A549 (cell line): ENCODE data around the gene GPR35. TPM values are rescaled to one million over a fixed set of nuclear protein-coding genes. Genes with fewer than 3 reads are reported as not detected.

Source experiments
- ATAC-seq, 2 experiments: fragments of 200-7000 bp in 1 of 2; fragments of >200 bp in 1 of 2; cut with Nextera tagmentation in 1 of 2; cut with Tn5 transposase in 1 of 2; 3 replicates each; pipeline versions ENCODE4 v1.8.0 to v1.9.1; 2018 to 2020; ENCODE audit warnings: mild to moderate bottlenecking in 1 of 2, moderate library complexity in 1 of 2
- CTCF ChIA-PET: fragments of 300-600 bp; sonication (Branson Sonifier 250); formaldehyde crosslinking; extraction: SDS; loops from one replicate; lab custom pipeline; 2021; ENCODE audit warnings: antibody characterized with exemption, inconsistent platforms; lab: Yijun Ruan, JAX
- POLR2A ChIA-PET: fragments of 350-600 bp; formaldehyde crosslinking; extraction: SDS; loops from one replicate; lab custom pipeline; 2021; ENCODE audit warnings: antibody characterized with exemption, inconsistent platforms; lab: Yijun Ruan, JAX
- DNase-seq, 2 experiments: peaks; one replicate each; pipeline versions ENCODE4 v3.0.0 to v3.0.0-alpha.2; 2011 to 2016; ENCODE audit warnings: low read depth in 1 of 2, low spot score in 1 of 2
- FAIRE-seq: peaks from 2 replicates; lab custom pipeline; 2011; peaks lifted over from hg19 to GRCh38; lab: Jason Lieb, UNC
- H3K27ac ChIP-seq, 2 experiments: fragments of >200 bp; sonication (Bioruptor Twin); formaldehyde crosslinking; 3 replicates each; pipeline ENCODE4 v1.5.1; 2016 to 2017
- H3K4me1 ChIP-seq: fragments of >200 bp; sonication (Bioruptor Twin); formaldehyde crosslinking; 3 replicates; pipeline ENCODE4 v1.6.1; 2016
- H3K4me2 ChIP-seq: fragments of >200 bp; sonication (Bioruptor Twin); formaldehyde crosslinking; 3 replicates; pipeline ENCODE4 v1.6.1; 2016
- H3K4me3 ChIP-seq: fragments of >200 bp; sonication (Bioruptor Twin); formaldehyde crosslinking; 3 replicates; pipeline ENCODE4 v1.5.1; 2016
- H3K9me3 ChIP-seq: fragments of >200 bp; sonication (Bioruptor Twin); formaldehyde crosslinking; 3 replicates; pipeline ENCODE4 v1.6.1; 2016
- CBX8 ChIP-seq: fragments of 200-600 bp; sonication (generic); IDR thresholded peaks from 2 replicates; pipeline ENCODE4 v1.6.1; 2016
- CHD4 ChIP-seq: fragments of 200-600 bp; sonication (generic); IDR thresholded peaks from 2 replicates; pipeline ENCODE4 v1.6.1; 2016; ENCODE audit warnings: antibody characterized with exemption, mild to moderate bottlenecking, borderline replicate concordance
- FOSB ChIP-seq: fragments of 250-450 bp; sonication (Bioruptor Pico); IDR thresholded peaks from 2 replicates; pipeline ENCODE4 v1.5.0; 2020; ENCODE audit warnings: mild to moderate bottlenecking, moderate library complexity
- FOSL2 ChIP-seq, 2 experiments: fragments of 450-650 bp in 1 of 2; fragments of >200 bp in 1 of 2; sonication (Bioruptor Twin) in 1 of 2; formaldehyde crosslinking; IDR thresholded peaks; 2 replicates each; pipeline versions ENCODE4 v1.5.0 to v1.6.1; 2016 to 2020; ENCODE audit warnings: mild to moderate bottlenecking in 1 of 2, moderate library complexity in 1 of 2
- GATA3 ChIP-seq: IDR thresholded peaks from 2 replicates; pipeline ENCODE4 v1.6.1; 2012; ENCODE audit warnings: borderline replicate concordance
- JUNB ChIP-seq: fragments of >200 bp; sonication (Bioruptor Twin); formaldehyde crosslinking; IDR thresholded peaks from 2 replicates; pipeline ENCODE4 v1.6.1; 2016
- KDM5A ChIP-seq: fragments of 200-600 bp; sonication (generic); IDR thresholded peaks from 2 replicates; pipeline ENCODE4 v1.6.1; 2016; ENCODE audit warnings: antibody characterized with exemption, mild to moderate bottlenecking
- MAFK ChIP-seq: fragments of 450-650 bp; IDR thresholded peaks from 2 replicates; pipeline ENCODE4 v1.6.1; 2014; ENCODE audit not compliant: partially characterized antibody
- NFE2L2 ChIP-seq: fragments of 150-350 bp; conservative IDR thresholded peaks from 2 replicates; pipeline ENCODE4 v1.6.1; 2014; ENCODE audit warnings: low read length
- PHF8 ChIP-seq: fragments of 200-600 bp; sonication (generic); IDR thresholded peaks from 2 replicates; pipeline ENCODE4 v1.6.1; 2016; ENCODE audit warnings: low read depth, mild to moderate bottlenecking, antibody characterized with exemption, moderate library complexity, borderline replicate concordance
- POLR2A ChIP-seq: IDR thresholded peaks from 2 replicates; pipeline ENCODE4 v1.6.1; 2012; ENCODE audit warnings: mild to moderate bottlenecking, low read length
- RAD21 ChIP-seq, 2 experiments: fragments of >200 bp in 1 of 2; sonication (Bioruptor Twin) in 1 of 2; formaldehyde crosslinking in 1 of 2; IDR thresholded peaks in 1 of 2; conservative IDR thresholded peaks in 1 of 2; 2 replicates in 1 of 2; 3 replicates in 1 of 2; pipeline ENCODE4 v1.6.1; 2012 to 2018; ENCODE audit warnings: inconsistent platforms in 1 of 2
- RNF2 ChIP-seq: fragments of 200-600 bp; sonication (generic); IDR thresholded peaks from 2 replicates; pipeline ENCODE4 v1.6.1; 2016; ENCODE audit warnings: low read depth, mild to moderate bottlenecking, antibody characterized with exemption, moderate library complexity, borderline replicate concordance
- SMC3 ChIP-seq: fragments of >200 bp; sonication (Bioruptor Twin); formaldehyde crosslinking; IDR thresholded peaks from 3 replicates; pipeline ENCODE4 v1.6.1; 2018; ENCODE audit warnings: inconsistent platforms
- ZFP36 ChIP-seq: fragments of 450-650 bp; IDR thresholded peaks from 2 replicates; pipeline ENCODE4 v1.6.1; 2014; ENCODE audit warnings: borderline replicate concordance; ENCODE audit not compliant: partially characterized antibody
- WGBS: methylation state at CpG from one replicate; pipeline ENCODE4 v1.1.6; 2017; ENCODE audit errors: missing lambda C conversion rate; 5-methylcytosine and 5-hydroxymethylcytosine counted together
- polyA plus RNA-seq, 4 experiments: library from polyadenylated mRNA; depleted of rRNA in 3 of 4; stranded (reverse); fragments of >200 nt; fragmentation: RNase III in 1 of 4; extraction: RNeasy Plus Mini Kit Qiagen cat#74134 plus additional on column Dnase treatment in 1 of 4; gene quantifications; 2 replicates in 3 of 4; 3 replicates in 1 of 4; pipeline ENCODE4 v1.2.3, GENCODE V29; 2011 to 2017
- TF ChIP-seq, protein P1 (sequence below): fragments of 250-450 bp; sonication (Bioruptor Pico); IDR thresholded peaks from 2 replicates; pipeline ENCODE4 v1.5.0; 2020; ENCODE audit warnings: low read depth, mild to moderate bottlenecking, moderate library complexity
- TF ChIP-seq, protein P2 (sequence below): IDR thresholded peaks from 2 replicates; pipeline ENCODE4 v1.6.1; 2012; ENCODE audit warnings: low read depth, borderline replicate concordance
- TF ChIP-seq, protein P3 (sequence below): fragments of 150-350 bp; IDR thresholded peaks from 2 replicates; pipeline ENCODE4 v1.6.1; 2014; ENCODE audit warnings: low read depth, mild to moderate bottlenecking, low read length
- TF ChIP-seq, protein P4 (sequence below): fragments of >200 bp; sonication (Bioruptor Twin); formaldehyde crosslinking; IDR thresholded peaks from 3 replicates; pipeline ENCODE4 v1.6.1; 2016
- TF ChIP-seq, protein P5 (sequence below): fragments of 450-650 bp; IDR thresholded peaks from 2 replicates; pipeline ENCODE4 v1.6.1; 2014; ENCODE audit warnings: antibody characterized with exemption
- TF ChIP-seq, protein P6 (sequence below): fragments of 200-600 bp; sonication (generic); IDR thresholded peaks from 2 replicates; pipeline ENCODE4 v1.6.1; 2016; ENCODE audit warnings: antibody characterized with exemption, mild to moderate bottlenecking, moderate library complexity
- TF ChIP-seq, protein P7 (sequence below): IDR thresholded peaks from 2 replicates; pipeline ENCODE4 v1.6.1; 2012

GPR35 gene
- polyA plus RNA-seq, 2 of the 4 experiments (the other 2 are of a cell fraction): 0.65 to 0.90 TPM

DNA sequence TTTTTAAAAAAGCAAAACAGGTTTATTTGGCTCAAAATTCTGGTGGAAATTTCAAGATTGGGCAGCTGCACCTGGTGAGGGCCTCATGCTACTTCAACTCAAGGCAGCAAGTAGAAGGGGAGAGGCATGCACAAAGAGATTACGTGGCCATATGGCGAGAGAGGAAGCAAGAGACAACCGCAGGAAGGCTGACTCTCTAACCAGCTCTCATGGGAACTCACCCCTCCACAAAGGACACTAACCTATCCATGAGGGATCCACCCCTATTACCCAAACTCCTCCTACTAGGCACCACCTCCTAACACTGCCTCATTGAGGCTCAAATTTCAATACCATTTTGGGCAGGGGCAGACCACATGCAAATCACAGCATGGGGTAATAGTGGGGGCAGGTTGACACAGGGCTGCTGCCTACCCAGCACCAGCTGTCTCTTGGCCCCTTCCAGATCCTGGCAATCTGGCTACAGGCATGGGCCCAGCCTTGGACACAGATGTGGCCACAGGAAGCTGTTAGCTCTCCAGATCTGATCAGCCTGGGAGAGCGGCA is 40.7 kb upstream of the GPR35 start (continued):
- TF ChIP-seq, protein P1, sequence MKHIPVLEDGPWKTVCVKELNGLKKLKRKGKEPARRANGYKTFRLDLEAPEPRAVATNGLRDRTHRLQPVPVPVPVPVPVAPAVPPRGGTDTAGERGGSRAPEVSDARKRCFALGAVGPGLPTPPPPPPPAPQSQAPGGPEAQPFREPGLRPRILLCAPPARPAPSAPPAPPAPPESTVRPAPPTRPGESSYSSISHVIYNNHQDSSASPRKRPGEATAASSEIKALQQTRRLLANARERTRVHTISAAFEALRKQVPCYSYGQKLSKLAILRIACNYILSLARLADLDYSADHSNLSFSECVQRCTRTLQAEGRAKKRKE: no peak
- TF ChIP-seq ZFP36: no peak

DNA sequence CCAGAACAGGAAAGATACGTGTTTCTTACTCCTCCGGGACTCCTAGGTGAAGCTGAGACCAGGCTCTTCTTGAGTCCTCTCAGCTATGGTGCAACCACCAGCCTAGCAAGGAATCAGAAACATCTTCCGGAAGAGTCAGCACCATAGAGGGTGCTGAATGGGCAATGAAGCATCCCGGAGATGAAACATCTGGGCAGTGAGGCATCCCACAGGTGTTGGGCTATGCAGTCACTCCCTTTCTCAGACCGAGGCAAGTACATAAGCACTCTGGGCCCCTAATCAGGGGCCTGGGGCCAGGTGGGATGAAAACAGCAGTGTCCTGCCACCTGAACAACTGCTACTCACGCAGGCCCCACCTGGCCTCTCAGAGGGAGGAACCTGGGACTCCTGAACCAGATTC is 40.2 kb upstream of the GPR35 start:
- Histone ChIP-seq H3K4me3 (peak overlapping the region; percentile 82), H3K9me3 (no peaks in the 10 kb centered on the region), H3K27ac (peak overlapping the region; percentile 95 to 96), H3K4me1 (peaks cover 31% of the 10 kb centered on the region), H3K4me2 (peak overlapping the region; percentile 97)
- FAIRE-seq (no peak), DNase-seq (no peak), ATAC-seq (no peak)
- TF ChIP-seq NFE2L2 (no peak), FOSB (CRISPR knock-in tag) (no peak), GATA3 (no peak), PHF8 (no peak), RAD21 (conservative IDR thresholded peaks at IDR 0.05 in 1 of 2, IDR thresholded peaks at IDR 0.05 in 1 of 2) (no peak), MAFK (no peak), SMC3 (no peak), CBX8 (no peak), KDM5A (no peak), JUNB (no peak), FOSL2 (IDR thresholded peaks at IDR 0.05) (no peak), FOSL2 (CRISPR knock-in tag; IDR thresholded peaks at IDR 0.05) (no peak), POLR2A (no peak), CHD4 (no peak), RNF2 (no peak)
- TF ChIP-seq, protein P2, sequence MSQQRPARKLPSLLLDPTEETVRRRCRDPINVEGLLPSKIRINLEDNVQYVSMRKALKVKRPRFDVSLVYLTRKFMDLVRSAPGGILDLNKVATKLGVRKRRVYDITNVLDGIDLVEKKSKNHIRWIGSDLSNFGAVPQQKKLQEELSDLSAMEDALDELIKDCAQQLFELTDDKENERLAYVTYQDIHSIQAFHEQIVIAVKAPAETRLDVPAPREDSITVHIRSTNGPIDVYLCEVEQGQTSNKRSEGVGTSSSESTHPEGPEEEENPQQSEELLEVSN: no peak
- TF ChIP-seq, protein P3, sequence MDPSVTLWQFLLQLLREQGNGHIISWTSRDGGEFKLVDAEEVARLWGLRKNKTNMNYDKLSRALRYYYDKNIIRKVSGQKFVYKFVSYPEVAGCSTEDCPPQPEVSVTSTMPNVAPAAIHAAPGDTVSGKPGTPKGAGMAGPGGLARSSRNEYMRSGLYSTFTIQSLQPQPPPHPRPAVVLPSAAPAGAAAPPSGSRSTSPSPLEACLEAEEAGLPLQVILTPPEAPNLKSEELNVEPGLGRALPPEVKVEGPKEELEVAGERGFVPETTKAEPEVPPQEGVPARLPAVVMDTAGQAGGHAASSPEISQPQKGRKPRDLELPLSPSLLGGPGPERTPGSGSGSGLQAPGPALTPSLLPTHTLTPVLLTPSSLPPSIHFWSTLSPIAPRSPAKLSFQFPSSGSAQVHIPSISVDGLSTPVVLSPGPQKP: no peak
- TF ChIP-seq, protein P4, sequence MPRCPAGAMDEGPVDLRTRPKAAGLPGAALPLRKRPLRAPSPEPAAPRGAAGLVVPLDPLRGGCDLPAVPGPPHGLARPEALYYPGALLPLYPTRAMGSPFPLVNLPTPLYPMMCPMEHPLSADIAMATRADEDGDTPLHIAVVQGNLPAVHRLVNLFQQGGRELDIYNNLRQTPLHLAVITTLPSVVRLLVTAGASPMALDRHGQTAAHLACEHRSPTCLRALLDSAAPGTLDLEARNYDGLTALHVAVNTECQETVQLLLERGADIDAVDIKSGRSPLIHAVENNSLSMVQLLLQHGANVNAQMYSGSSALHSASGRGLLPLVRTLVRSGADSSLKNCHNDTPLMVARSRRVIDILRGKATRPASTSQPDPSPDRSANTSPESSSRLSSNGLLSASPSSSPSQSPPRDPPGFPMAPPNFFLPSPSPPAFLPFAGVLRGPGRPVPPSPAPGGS: no peak
- TF ChIP-seq, protein P5, sequence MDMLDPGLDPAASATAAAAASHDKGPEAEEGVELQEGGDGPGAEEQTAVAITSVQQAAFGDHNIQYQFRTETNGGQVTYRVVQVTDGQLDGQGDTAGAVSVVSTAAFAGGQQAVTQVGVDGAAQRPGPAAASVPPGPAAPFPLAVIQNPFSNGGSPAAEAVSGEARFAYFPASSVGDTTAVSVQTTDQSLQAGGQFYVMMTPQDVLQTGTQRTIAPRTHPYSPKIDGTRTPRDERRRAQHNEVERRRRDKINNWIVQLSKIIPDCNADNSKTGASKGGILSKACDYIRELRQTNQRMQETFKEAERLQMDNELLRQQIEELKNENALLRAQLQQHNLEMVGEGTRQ: no peak
- TF ChIP-seq, protein P6, sequence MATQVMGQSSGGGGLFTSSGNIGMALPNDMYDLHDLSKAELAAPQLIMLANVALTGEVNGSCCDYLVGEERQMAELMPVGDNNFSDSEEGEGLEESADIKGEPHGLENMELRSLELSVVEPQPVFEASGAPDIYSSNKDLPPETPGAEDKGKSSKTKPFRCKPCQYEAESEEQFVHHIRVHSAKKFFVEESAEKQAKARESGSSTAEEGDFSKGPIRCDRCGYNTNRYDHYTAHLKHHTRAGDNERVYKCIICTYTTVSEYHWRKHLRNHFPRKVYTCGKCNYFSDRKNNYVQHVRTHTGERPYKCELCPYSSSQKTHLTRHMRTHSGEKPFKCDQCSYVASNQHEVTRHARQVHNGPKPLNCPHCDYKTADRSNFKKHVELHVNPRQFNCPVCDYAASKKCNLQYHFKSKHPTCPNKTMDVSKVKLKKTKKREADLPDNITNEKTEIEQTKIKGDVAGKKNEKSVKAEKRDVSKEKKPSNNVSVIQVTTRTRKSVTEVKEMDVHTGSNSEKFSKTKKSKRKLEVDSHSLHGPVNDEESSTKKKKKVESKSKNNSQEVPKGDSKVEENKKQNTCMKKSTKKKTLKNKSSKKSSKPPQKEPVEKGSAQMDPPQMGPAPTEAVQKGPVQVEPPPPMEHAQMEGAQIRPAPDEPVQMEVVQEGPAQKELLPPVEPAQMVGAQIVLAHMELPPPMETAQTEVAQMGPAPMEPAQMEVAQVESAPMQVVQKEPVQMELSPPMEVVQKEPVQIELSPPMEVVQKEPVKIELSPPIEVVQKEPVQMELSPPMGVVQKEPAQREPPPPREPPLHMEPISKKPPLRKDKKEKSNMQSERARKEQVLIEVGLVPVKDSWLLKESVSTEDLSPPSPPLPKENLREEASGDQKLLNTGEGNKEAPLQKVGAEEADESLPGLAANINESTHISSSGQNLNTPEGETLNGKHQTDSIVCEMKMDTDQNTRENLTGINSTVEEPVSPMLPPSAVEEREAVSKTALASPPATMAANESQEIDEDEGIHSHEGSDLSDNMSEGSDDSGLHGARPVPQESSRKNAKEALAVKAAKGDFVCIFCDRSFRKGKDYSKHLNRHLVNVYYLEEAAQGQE: no peak
- TF ChIP-seq, protein P7, sequence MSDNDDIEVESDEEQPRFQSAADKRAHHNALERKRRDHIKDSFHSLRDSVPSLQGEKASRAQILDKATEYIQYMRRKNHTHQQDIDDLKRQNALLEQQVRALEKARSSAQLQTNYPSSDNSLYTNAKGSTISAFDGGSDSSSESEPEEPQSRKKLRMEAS: no peak
- ChIA-PET POLR2A (interaction anchor here (1.5 to 3.2 kb wide), 3 partner anchors 19 to 730 kb away, joined by 3 to 38 read pairs (median 24); partner anchors contain the start of genes DUSP28 and HDLBP), CTCF (interaction anchor here (0.6 to 3.9 kb wide), 10 partner anchors 9 to 352 kb away, joined by 3 to 35 read pairs (median 4); partner anchors contain the start of gene RNPEPL1)
- WGBS: 78% methylated on average over 6 of the region's 6 CpGs
